ENCODE data around the gene C1orf87. TPM values are rescaled to one million over a fixed set of nuclear protein-coding genes. Genes with fewer than 3 reads are reported as not detected.

Gene C1orf87
- total RNA-seq, 2 donors from 2014 or later = not detected

DNA sequence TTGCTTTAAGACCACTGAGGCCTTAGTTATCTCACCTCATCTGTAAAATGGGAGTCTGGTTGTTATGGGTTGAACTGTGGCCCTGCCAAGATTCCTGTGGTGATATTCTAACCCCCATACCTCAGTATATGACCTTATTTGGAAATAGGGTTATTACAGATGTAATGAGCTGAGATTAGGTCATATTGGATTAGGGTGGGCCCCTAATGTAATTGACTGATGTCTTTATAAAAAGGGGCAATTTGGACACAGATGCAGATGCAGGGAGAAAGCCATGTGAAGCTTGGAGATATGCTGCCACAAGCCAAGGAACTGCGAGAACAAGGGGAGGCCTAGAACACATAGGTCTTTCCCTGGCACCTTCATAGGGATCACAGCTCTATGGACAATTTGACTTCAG, 3.9 kb downstream of the C1orf87 start:
- no peaks in the 10 kb centered on the region for H3K9me3 ChIP-seq
- no peak for DNase-seq (ENCODE audit: low spot score)
- H3K27me3 ChIP-seq = no peaks in the 10 kb centered on the region
- no peak overlapping the region for H3K27ac ChIP-seq
- TF ChIP-seq, protein P1, sequence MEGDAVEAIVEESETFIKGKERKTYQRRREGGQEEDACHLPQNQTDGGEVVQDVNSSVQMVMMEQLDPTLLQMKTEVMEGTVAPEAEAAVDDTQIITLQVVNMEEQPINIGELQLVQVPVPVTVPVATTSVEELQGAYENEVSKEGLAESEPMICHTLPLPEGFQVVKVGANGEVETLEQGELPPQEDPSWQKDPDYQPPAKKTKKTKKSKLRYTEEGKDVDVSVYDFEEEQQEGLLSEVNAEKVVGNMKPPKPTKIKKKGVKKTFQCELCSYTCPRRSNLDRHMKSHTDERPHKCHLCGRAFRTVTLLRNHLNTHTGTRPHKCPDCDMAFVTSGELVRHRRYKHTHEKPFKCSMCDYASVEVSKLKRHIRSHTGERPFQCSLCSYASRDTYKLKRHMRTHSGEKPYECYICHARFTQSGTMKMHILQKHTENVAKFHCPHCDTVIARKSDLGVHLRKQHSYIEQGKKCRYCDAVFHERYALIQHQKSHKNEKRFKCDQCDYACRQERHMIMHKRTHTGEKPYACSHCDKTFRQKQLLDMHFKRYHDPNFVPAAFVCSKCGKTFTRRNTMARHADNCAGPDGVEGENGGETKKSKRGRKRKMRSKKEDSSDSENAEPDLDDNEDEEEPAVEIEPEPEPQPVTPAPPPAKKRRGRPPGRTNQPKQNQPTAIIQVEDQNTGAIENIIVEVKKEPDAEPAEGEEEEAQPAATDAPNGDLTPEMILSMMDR (IDR thresholded peaks at IDR 0.05) = no peak
- no peak overlapping the region for H3K4me3 ChIP-seq
- H3K36me3 ChIP-seq = no peaks in the 10 kb centered on the region
- no peaks in the 10 kb centered on the region for H3K4me1 ChIP-seq

DNA sequence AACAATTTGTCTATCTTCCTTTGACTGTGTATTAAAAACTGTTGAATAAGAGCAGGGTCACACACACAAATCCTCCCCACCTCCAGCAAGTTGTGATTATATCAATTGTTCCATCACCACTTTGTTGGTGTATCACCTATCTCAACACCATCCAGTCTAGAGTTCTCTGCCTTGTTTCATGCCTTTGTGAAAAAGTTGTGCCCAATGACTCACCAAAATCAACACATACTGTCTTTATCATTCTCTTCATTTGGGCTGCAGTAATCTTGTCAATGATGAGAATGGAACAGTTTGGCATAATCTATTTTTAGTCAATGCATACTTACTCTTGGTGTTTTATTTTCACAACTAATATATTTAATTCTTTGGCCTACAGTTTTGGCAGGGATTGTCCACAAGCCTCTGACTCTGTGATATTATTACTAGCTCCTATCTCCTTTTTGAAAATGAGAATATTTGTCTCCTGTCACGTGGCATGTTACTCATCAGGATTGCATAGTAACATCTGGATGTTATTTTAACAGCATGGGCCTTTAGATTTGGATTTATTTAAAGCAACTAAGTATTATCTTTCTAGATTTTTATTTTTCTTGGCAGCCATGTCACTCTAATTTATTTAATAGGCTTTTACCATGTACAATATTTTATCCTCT, 5.1 kb downstream of the C1orf87 start:
- H3K27ac ChIP-seq = no peak overlapping the region
- DNase-seq (ENCODE audit: low spot score) = no peak
- no peaks in the 10 kb centered on the region for H3K36me3 ChIP-seq
- TF ChIP-seq, protein P1 (IDR thresholded peaks at IDR 0.05) = no peak
- no peaks in the 10 kb centered on the region for H3K27me3 ChIP-seq
- H3K4me1 ChIP-seq = no peaks in the 10 kb centered on the region
- no peaks in the 10 kb centered on the region for H3K9me3 ChIP-seq
- H3K4me3 ChIP-seq = no peak overlapping the region

DNA sequence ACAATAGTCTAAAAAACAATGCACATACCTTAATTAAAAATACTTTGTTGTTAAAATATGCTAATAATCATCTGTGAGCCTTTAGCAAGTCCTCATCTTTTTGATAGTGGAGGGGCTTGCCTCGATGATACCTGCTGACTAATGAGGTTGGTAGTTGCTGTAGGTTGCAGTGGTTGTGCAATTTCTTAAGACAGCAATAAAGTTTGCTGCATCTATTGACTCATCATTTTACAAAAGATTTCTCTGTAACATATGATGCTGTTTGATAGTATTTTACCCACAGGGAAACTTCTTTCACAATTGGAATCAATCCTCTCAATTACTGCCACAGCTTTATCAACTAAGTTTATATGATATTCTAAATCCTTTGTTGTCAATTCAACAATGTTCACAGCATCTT, 7.6 kb downstream of the C1orf87 start:
- H3K27me3 ChIP-seq = no peaks in the 10 kb centered on the region
- H3K4me3 ChIP-seq = no peak overlapping the region
- H3K27ac ChIP-seq = no peak overlapping the region
- H3K9me3 ChIP-seq = no peaks in the 10 kb centered on the region
- no peaks in the 10 kb centered on the region for H3K36me3 ChIP-seq
- no peak for DNase-seq (ENCODE audit: low spot score)
- TF ChIP-seq, protein P1 (IDR thresholded peaks at IDR 0.05) = no peak
- no peaks in the 10 kb centered on the region for H3K4me1 ChIP-seq

DNA sequence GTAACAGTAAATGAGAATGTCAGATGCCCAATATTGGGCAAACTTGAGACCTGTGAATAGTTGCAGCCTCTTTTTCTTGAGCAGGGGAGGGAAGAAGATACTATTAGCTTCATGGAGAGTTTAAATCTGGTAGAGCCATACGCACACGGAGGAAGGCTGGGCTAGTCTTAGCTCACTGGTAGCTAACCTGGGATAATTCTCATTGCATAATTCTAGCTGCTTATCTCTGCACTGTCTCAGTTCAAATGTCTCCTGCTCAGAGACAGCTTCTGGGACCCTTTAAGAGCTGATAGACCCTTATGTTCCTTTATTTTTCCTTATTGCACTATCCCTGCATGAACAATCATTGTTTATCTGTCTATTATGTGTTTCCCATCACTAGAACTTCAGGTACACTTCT, 8.4 kb downstream of the C1orf87 start:
- no peak overlapping the region for H3K27ac ChIP-seq
- H3K9me3 ChIP-seq = no peaks in the 10 kb centered on the region
- H3K36me3 ChIP-seq = no peaks in the 10 kb centered on the region
- DNase-seq (ENCODE audit: low spot score) = no peak
- no peaks in the 10 kb centered on the region for H3K27me3 ChIP-seq
- no peaks in the 10 kb centered on the region for H3K4me1 ChIP-seq
- no peak overlapping the region for H3K4me3 ChIP-seq
- TF ChIP-seq, protein P1 (IDR thresholded peaks at IDR 0.05) = no peak

DNA sequence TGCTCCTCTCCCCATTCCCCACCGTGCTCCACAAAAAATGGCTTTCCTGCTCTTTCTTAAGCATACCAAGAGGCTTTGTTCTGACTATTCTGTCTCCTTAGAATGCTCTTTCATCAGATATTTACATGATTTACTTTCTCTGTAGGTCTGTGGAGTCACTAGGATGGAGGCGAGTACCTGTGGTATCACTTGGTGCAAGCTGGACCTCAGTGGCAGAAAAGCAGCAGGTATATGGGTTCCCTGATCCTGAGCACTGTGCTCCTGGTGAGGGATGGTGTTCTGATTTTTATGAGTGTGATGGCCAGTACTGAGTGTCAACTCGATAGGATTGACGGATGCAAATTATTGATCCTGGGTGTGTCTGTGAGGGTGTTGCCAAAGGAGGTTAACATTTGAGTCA, 10.0 kb downstream of the C1orf87 start:
- H3K4me3 ChIP-seq = no peak overlapping the region
- TF ChIP-seq, protein P1 (IDR thresholded peaks at IDR 0.05) = no peak
- no peak for DNase-seq (ENCODE audit: low spot score)
- H3K27me3 ChIP-seq = no peaks in the 10 kb centered on the region
- H3K4me1 ChIP-seq = no peaks in the 10 kb centered on the region
- H3K36me3 ChIP-seq = no peaks in the 10 kb centered on the region
- H3K27ac ChIP-seq = no peak overlapping the region
- no peaks in the 10 kb centered on the region for H3K9me3 ChIP-seq

DNA sequence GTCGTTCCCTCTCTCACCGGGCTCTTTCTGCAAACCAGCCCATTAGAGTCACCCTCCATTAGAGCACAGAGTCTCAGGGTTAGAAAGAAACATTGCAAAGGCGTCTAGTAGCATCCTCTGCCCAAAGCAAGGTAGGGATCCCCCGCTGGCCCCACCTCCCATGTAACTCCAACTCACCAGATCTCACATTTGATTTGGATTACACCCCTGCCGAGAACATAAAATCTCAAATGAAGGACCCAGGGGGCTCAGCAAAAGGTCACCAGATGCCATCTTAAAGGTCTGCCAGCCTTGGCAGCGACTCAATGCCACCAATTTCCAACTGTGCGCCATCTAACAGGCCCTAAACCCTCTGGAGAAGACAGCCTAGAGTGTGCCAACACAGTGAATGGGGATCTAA, 14.1 kb downstream of the C1orf87 start:
- Histone ChIP-seq H3K4me1 (no peaks in the 10 kb centered on the region), H3K36me3 (no peaks in the 10 kb centered on the region), H3K9me3 (no peaks in the 10 kb centered on the region), H3K4me3 (no peak overlapping the region), H3K27me3 (no peaks in the 10 kb centered on the region), H3K27ac (no peak overlapping the region)
- TF ChIP-seq, protein P1 (IDR thresholded peaks at IDR 0.05) = no peak
- no peak for DNase-seq (ENCODE audit: low spot score)
